CD14-positive monocyte (primary cell): ENCODE results near the gene NUP54. TPM values are rescaled to one million over a fixed set of nuclear protein-coding genes. Genes with fewer than 3 reads are reported as not detected.

Source experiments
- DNase-seq, 3 donors: peaks; one replicate each; pipeline ENCODE4 v3.0.0-alpha.2; 2011 to 2022
- H2AFZ ChIP-seq: 2 replicates; pipeline ENCODE4 v1.6.0; 2012; ENCODE audit warnings: mild to moderate bottlenecking, low read depth, low read length, inconsistent platforms; ENCODE audit not compliant: insufficient read depth, poor library complexity, severe bottlenecking
- H3K27ac ChIP-seq, 2 donors: 1 replicate in 1 of 2; 2 replicates in 1 of 2; pipeline ENCODE4 v1.5.1; 2012 to 2013; ENCODE audit warnings: low read length in 2 of 2, control low read depth in 1 of 2, inconsistent platforms in 1 of 2, low read depth in 1 of 2, mild to moderate bottlenecking in 1 of 2
- H3K27me3 ChIP-seq, 2 donors: one replicate each; pipeline versions ENCODE4 v1.6.0 to v1.6.1; 2011 to 2013; ENCODE audit warnings: low read length in 2 of 2; ENCODE audit not compliant: control insufficient read depth in 2 of 2, insufficient read depth in 2 of 2
- H3K36me3 ChIP-seq, 2 donors: replicated peaks in 1 of 2; 1 replicate in 1 of 2; 2 replicates in 1 of 2; pipeline versions ENCODE4 v1.5.1 to v1.6.1; 2012 to 2013; ENCODE audit warnings: low read length in 2 of 2, control low read depth in 1 of 2, inconsistent platforms in 1 of 2, mild to moderate bottlenecking in 1 of 2; ENCODE audit not compliant: insufficient read depth in 2 of 2, control insufficient read depth in 1 of 2
- H3K4me1 ChIP-seq, 2 donors: 1 replicate in 1 of 2; 2 replicates in 1 of 2; pipeline versions ENCODE4 v1.5.1 to v1.6.1; 2012 to 2013; ENCODE audit warnings: low read length in 2 of 2, control low read depth in 1 of 2, inconsistent platforms in 1 of 2, mild to moderate bottlenecking in 1 of 2, moderate library complexity in 1 of 2; ENCODE audit not compliant: insufficient read depth in 2 of 2, control insufficient read depth in 1 of 2
- H3K4me2 ChIP-seq: replicated peaks from 2 replicates; pipeline ENCODE3; 2012; ENCODE audit warnings: low read length, moderate library complexity, mild to moderate bottlenecking; ENCODE audit not compliant: poor library complexity, severe bottlenecking; ENCODE audit errors: extremely low read depth
- H3K4me3 ChIP-seq, 3 experiments: fragments of 200-600 bp in 1 of 3; sonication (generic) in 1 of 3; replicated peaks in 1 of 3; 1 replicate in 2 of 3; 2 replicates in 1 of 3; pipeline ENCODE4 v1.5.1; 2011 to 2013; ENCODE audit warnings: low read length in 3 of 3, mild to moderate bottlenecking in 3 of 3, control low read depth in 2 of 3, low read depth in 2 of 3, inconsistent platforms in 1 of 3, moderate library complexity in 1 of 3
- H3K79me2 ChIP-seq: 2 replicates; pipeline ENCODE4 v1.6.0; 2012; ENCODE audit warnings: mild to moderate bottlenecking, control low read depth, inconsistent platforms, low read length, moderate library complexity; ENCODE audit not compliant: insufficient read depth
- H3K9ac ChIP-seq: 2 replicates; pipeline ENCODE4 v1.6.0; 2017; ENCODE audit warnings: low read length, mild to moderate bottlenecking; ENCODE audit not compliant: insufficient read depth, poor library complexity, severe bottlenecking
- H3K9me3 ChIP-seq, 2 donors: replicated peaks in 1 of 2; 1 replicate in 1 of 2; 2 replicates in 1 of 2; pipeline versions ENCODE4 v1.5.1 to v1.6.1; 2012 to 2013; ENCODE audit warnings: low read length in 2 of 2, control low read depth in 1 of 2; ENCODE audit not compliant: control insufficient read depth in 1 of 2, insufficient read depth in 1 of 2
- H4K20me1 ChIP-seq: 2 replicates; pipeline ENCODE4 v1.6.0; 2012; ENCODE audit warnings: mild to moderate bottlenecking, low read length, control low read depth, moderate library complexity; ENCODE audit not compliant: insufficient read depth
- H3K27ac Mint-ChIP-seq, 7 donors: one replicate each; pipeline ENCODE4 v1.8.0; 2020; ENCODE audit warnings: mild to moderate bottlenecking in 7 of 7, mixed read lengths in 7 of 7, moderate library complexity in 6 of 7, inconsistent platforms in 2 of 7
- H3K27me3 Mint-ChIP-seq, 3 donors: one replicate each; pipeline ENCODE4 v1.8.0; 2021 to 2022; ENCODE audit warnings: low read depth in 3 of 3, mild to moderate bottlenecking in 3 of 3, mixed read lengths in 3 of 3, moderate library complexity in 3 of 3, inconsistent platforms in 1 of 3
- H3K36me3 Mint-ChIP-seq, 2 donors: one replicate each; pipeline ENCODE4 v1.8.0; 2020; ENCODE audit warnings: mixed read lengths in 2 of 2, inconsistent platforms in 1 of 2, mild to moderate bottlenecking in 1 of 2
- H3K4me1 Mint-ChIP-seq: one replicate; pipeline ENCODE4 v1.8.0; 2020; ENCODE audit warnings: mild to moderate bottlenecking, mixed read lengths
- H3K4me3 Mint-ChIP-seq, 2 donors: one replicate each; pipeline ENCODE4 v1.8.0; 2020; ENCODE audit warnings: mild to moderate bottlenecking in 2 of 2, mixed read lengths in 2 of 2, moderate library complexity in 1 of 2
- H3K9me3 Mint-ChIP-seq, 7 donors: one replicate each; pipeline ENCODE4 v1.8.0; 2020 to 2022; ENCODE audit warnings: mixed read lengths in 7 of 7, mild to moderate bottlenecking in 6 of 7, moderate library complexity in 6 of 7, inconsistent platforms in 2 of 7
- WGBS: methylation state at CpG from one replicate; pipeline ENCODE4 v1.1.5; 2013; ENCODE audit warnings: missing lambda C conversion rate; ENCODE audit not compliant: insufficient coverage; 5-methylcytosine and 5-hydroxymethylcytosine counted together
- intact Hi-C, 2 donors: fragments of 100-400 bp; cut with micrococcal nuclease; formaldehyde crosslinking; loops; one replicate each; pipeline versions ENCODE4 v1.15.0 to v1.15.1; 2023
- polyA plus RNA-seq, 3 donors: library from polyadenylated mRNA; depleted of rRNA in 1 of 3; unstranded in 2 of 3; stranded (reverse) in 1 of 3; fragments of 300-500 nt in 2 of 3; fragments of >200 nt in 1 of 3; fragmentation: Illumina TruSeq in 2 of 3; gene quantifications; 1 replicate in 2 of 3; 2 replicates in 1 of 3; pipeline ENCODE4 v1.2.3, GENCODE V29; 2012 to 2021
- TF ChIP-seq, protein P1 (sequence below): fragments of 200-600 bp; IDR thresholded peaks from one replicate; pipeline ENCODE4 v1.8.0; 2022; ENCODE audit warnings: antibody characterized with exemption, mild to moderate bottlenecking

Gene NUP54
- polyA plus RNA-seq, 3 donors = 15.0 to 25.0 (median 16.2) TPM

- no peak overlapping the region for H3K4me3 ChIP-seq
- Mint-ChIP-seq H3K36me3 (peaks cover 77 to 84% of the 10 kb centered on the region in 2 donors), H3K27me3 (no peaks in the 10 kb centered on the region), H3K4me1 (no peaks in the 10 kb centered on the region), H3K4me3 (no peak overlapping the region), H3K9me3 (no peaks in the 10 kb centered on the region), H3K27ac (no peak overlapping the region)
- intact Hi-C loops = no loop called here
- TF ChIP-seq, protein P1, sequence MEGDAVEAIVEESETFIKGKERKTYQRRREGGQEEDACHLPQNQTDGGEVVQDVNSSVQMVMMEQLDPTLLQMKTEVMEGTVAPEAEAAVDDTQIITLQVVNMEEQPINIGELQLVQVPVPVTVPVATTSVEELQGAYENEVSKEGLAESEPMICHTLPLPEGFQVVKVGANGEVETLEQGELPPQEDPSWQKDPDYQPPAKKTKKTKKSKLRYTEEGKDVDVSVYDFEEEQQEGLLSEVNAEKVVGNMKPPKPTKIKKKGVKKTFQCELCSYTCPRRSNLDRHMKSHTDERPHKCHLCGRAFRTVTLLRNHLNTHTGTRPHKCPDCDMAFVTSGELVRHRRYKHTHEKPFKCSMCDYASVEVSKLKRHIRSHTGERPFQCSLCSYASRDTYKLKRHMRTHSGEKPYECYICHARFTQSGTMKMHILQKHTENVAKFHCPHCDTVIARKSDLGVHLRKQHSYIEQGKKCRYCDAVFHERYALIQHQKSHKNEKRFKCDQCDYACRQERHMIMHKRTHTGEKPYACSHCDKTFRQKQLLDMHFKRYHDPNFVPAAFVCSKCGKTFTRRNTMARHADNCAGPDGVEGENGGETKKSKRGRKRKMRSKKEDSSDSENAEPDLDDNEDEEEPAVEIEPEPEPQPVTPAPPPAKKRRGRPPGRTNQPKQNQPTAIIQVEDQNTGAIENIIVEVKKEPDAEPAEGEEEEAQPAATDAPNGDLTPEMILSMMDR = no peak
- H3K9ac ChIP-seq = no peak overlapping the region
- H3K4me2 ChIP-seq = no peak overlapping the region
- H3K27ac ChIP-seq = no peak overlapping the region
- no peaks in the 10 kb centered on the region for H4K20me1 ChIP-seq
- no peak for DNase-seq
- no peak overlapping the region for H2AFZ ChIP-seq
- no peaks in the 10 kb centered on the region for H3K27me3 ChIP-seq
- no peaks in the 10 kb centered on the region for H3K79me2 ChIP-seq
- H3K4me1 ChIP-seq = no peaks in the 10 kb centered on the region
- WGBS = 100% methylated on average over 1 of the region's 3 CpGs
- peaks cover 79 to 94% of the 10 kb centered on the region in 2 donors for H3K36me3 ChIP-seq
- H3K9me3 ChIP-seq = no peaks in the 10 kb centered on the region
These were observed 18.3 kb upstream of the NUP54 start for GRCh38 chr4:76166480-76166879.

GRCh38 chr4:76160355-76160754, 12.2 kb upstream of the NUP54 start:
- Mint-ChIP-seq H3K36me3 (peaks cover 55 to 67% of the 10 kb centered on the region in 2 donors), H3K27me3 (no peaks in the 10 kb centered on the region), H3K27ac (no peak overlapping the region), H3K4me1 (no peaks in the 10 kb centered on the region), H3K9me3 (peaks cover 0 to 3% (median 0%) of the 10 kb centered on the region in 7 donors), H3K4me3 (no peak overlapping the region)
- Histone ChIP-seq H3K4me3 (no peak overlapping the region), H3K36me3 (peaks cover 41 to 71% of the 10 kb centered on the region in 2 donors), H3K9ac (no peak overlapping the region), H3K79me2 (no peaks in the 10 kb centered on the region), H3K27me3 (no peaks in the 10 kb centered on the region), H3K4me1 (no peaks in the 10 kb centered on the region), H3K9me3 (no peaks in the 10 kb centered on the region), H3K27ac (peak overlapping the region in 1 of 2 donors; percentile 47), H2AFZ (no peak overlapping the region), H4K20me1 (no peaks in the 10 kb centered on the region), H3K4me2 (no peak overlapping the region)
- no peak for DNase-seq
- no CpG with 5 or more reads among the region's 2 CpGs for WGBS
- intact Hi-C loops = no loop called here
- TF ChIP-seq, protein P1 = no peak
